GM23338 (cell line): Measurements from ENCODE around the gene ZNF470. TPM values are rescaled to one million over a fixed set of nuclear protein-coding genes. Genes with fewer than 3 reads are reported as not detected.
A peak's percentile ranks its signal among the peaks of the same experiment; 100 is the strongest.

Experiments
- ATAC-seq: fragments of 200-7000 bp; cut with Tn5 transposase; 3 replicates; pipeline ENCODE4 v1.9.1; 2020
- DNase-seq: peaks from one replicate; pipeline ENCODE4 v3.0.0-alpha.2; 2015; ENCODE audit warnings: low spot score
- H2AFZ ChIP-seq: fragments of 200-600 bp; sonication (generic); 2 replicates; pipeline ENCODE4 v1.8.0; 2016; ENCODE audit warnings: antibody characterized with exemption, mild to moderate bottlenecking, moderate library complexity
- H3F3A ChIP-seq: fragments of 200-600 bp; sonication (generic); replicated peaks from 2 replicates; pipeline ENCODE4 v1.8.0; 2017; ENCODE audit warnings: antibody characterized with exemption, mixed run types, low read depth
- H3K27ac ChIP-seq: fragments of 200-600 bp; sonication (generic); 2 replicates; pipeline ENCODE4 v1.6.1; 2016; ENCODE audit warnings: low read depth
- H3K27me3 ChIP-seq: fragments of 200-600 bp; sonication (generic); 2 replicates; pipeline ENCODE4 v1.8.0; 2016; ENCODE audit warnings: mild to moderate bottlenecking, mixed run types, moderate library complexity; ENCODE audit not compliant: insufficient read depth
- H3K36me3 ChIP-seq: fragments of 200-600 bp; sonication (generic); 2 replicates; pipeline ENCODE4 v1.8.0; 2016; ENCODE audit warnings: mild to moderate bottlenecking; ENCODE audit not compliant: insufficient read depth
- H3K4me1 ChIP-seq: fragments of 200-600 bp; sonication (generic); 2 replicates; pipeline ENCODE4 v1.8.0; 2016; ENCODE audit warnings: mild to moderate bottlenecking, moderate library complexity; ENCODE audit not compliant: insufficient read depth
- H3K4me2 ChIP-seq: fragments of 200-600 bp; sonication (generic); 2 replicates; pipeline ENCODE4 v1.7.1; 2017; ENCODE audit warnings: mixed run types
- H3K4me3 ChIP-seq: fragments of 200-600 bp; sonication (generic); 2 replicates; pipeline ENCODE4 v1.6.1; 2016; ENCODE audit warnings: mixed run types
- H3K79me2 ChIP-seq: fragments of 200-600 bp; sonication (generic); replicated peaks from 2 replicates; pipeline ENCODE4 v1.8.0; 2017; ENCODE audit warnings: mild to moderate bottlenecking; ENCODE audit not compliant: insufficient read depth
- H3K9me2 ChIP-seq: fragments of 200-600 bp; sonication (generic); 2 replicates; pipeline ENCODE4 v1.8.0; 2017; ENCODE audit not compliant: insufficient read depth
- H4K20me1 ChIP-seq: fragments of 200-600 bp; sonication (generic); replicated peaks from 2 replicates; pipeline ENCODE4 v1.8.0; 2017; ENCODE audit warnings: mild to moderate bottlenecking; ENCODE audit not compliant: insufficient read depth
- H3K27ac Mint-ChIP-seq: 2 replicates; pipeline ENCODE4 v1.8.0; 2020; ENCODE audit warnings: inconsistent platforms, mild to moderate bottlenecking, moderate library complexity, mixed read lengths
- H3K27me3 Mint-ChIP-seq: 3 replicates; pipeline ENCODE4 v1.8.0; 2022; ENCODE audit warnings: low read depth, mild to moderate bottlenecking, moderate library complexity, mixed read lengths, inconsistent platforms; ENCODE audit not compliant: insufficient read depth, poor library complexity
- H3K36me3 Mint-ChIP-seq: 3 replicates; pipeline ENCODE4 v1.8.0; 2021; ENCODE audit warnings: low read depth, mild to moderate bottlenecking, inconsistent platforms, moderate library complexity, mixed read lengths
- H3K4me1 Mint-ChIP-seq: 3 replicates; pipeline ENCODE4 v1.8.0; 2020; ENCODE audit warnings: mild to moderate bottlenecking, inconsistent platforms, mixed read lengths
- H3K4me3 Mint-ChIP-seq: 3 replicates; pipeline ENCODE4 v1.8.0; 2021; ENCODE audit warnings: moderate library complexity, mild to moderate bottlenecking, inconsistent platforms, mixed read lengths
- H3K9me3 Mint-ChIP-seq: 3 replicates; pipeline ENCODE4 v1.8.0; 2020; ENCODE audit warnings: moderate library complexity, mild to moderate bottlenecking, inconsistent platforms, mixed read lengths
- CREB1 ChIP-seq: fragments of 250-450 bp; sonication (Bioruptor Pico); IDR thresholded peaks from 2 replicates; pipeline ENCODE4 v1.5.0; 2020; ENCODE audit warnings: low read depth, mild to moderate bottlenecking, moderate library complexity
- EZH2 ChIP-seq: fragments of 200-600 bp; sonication (generic); IDR thresholded peaks from one replicate; pipeline ENCODE4 v1.8.0; 2017; ENCODE audit warnings: antibody characterized with exemption, mild to moderate bottlenecking, low read depth; ENCODE audit not compliant: unreplicated experiment
- EZH2phosphoT487 ChIP-seq: fragments of 200-600 bp; sonication (generic); IDR thresholded peaks from one replicate; pipeline ENCODE4 v1.8.1; 2018; ENCODE audit warnings: antibody characterized with exemption; ENCODE audit not compliant: unreplicated experiment
- JUNB ChIP-seq: IDR thresholded peaks from one replicate; pipeline ENCODE4 v1.6.1; 2016; ENCODE audit warnings: antibody characterized with exemption; ENCODE audit not compliant: unreplicated experiment
- NANOG ChIP-seq: IDR thresholded peaks from 2 replicates; pipeline ENCODE4 v1.6.1; 2016; ENCODE audit warnings: antibody characterized with exemption, borderline replicate concordance
- REST ChIP-seq: IDR thresholded peaks from one replicate; pipeline ENCODE4 v1.6.1; 2018; ENCODE audit warnings: antibody characterized with exemption; ENCODE audit not compliant: unreplicated experiment
- STAT1 ChIP-seq: IDR thresholded peaks from one replicate; pipeline ENCODE4 v1.6.1; 2016; ENCODE audit warnings: antibody characterized with exemption; ENCODE audit not compliant: unreplicated experiment
- ZNF114 ChIP-seq: fragments of 250-450 bp; sonication (Bioruptor Pico); IDR thresholded peaks from 2 replicates; pipeline ENCODE4 v1.5.0; 2020; ENCODE audit warnings: mild to moderate bottlenecking, moderate library complexity
- ZNF331 ChIP-seq: fragments of 250-450 bp; sonication (Bioruptor Pico); IDR thresholded peaks from 2 replicates; pipeline ENCODE4 v1.5.0; 2020; ENCODE audit warnings: low read depth, mild to moderate bottlenecking, moderate library complexity
- polyA plus RNA-seq: library from polyadenylated mRNA; unstranded; fragments of >200 nt; fragmentation: Nextera tagmentation; extraction: Ambion mirVana; gene quantifications from 2 replicates; pipeline ENCODE4 v1.2.1, GENCODE V29; 2016
- total RNA-seq: library from RNA; depleted of rRNA; stranded (reverse); fragments of >200 nt; shearing (Covaris generic); gene quantifications from 2 replicates; pipeline ENCODE4 v1.2.3, GENCODE V29; 2014
- TF ChIP-seq, protein P1 (sequence below), 2 experiments: fragments of 200-600 bp in 1 of 2; sonication (generic) in 1 of 2; conservative IDR thresholded peaks; 2 replicates each; pipeline versions ENCODE4 v1.5.1 to v1.6.1; 2016 to 2017; ENCODE audit warnings: antibody characterized with exemption in 2 of 2, low read depth in 2 of 2, mild to moderate bottlenecking in 2 of 2, moderate library complexity in 1 of 2
- TF ChIP-seq, protein P2 (sequence below): IDR thresholded peaks from 2 replicates; pipeline ENCODE4 v1.6.1; 2016; ENCODE audit warnings: antibody characterized with exemption
- TF ChIP-seq, protein P3 (sequence below): fragments of 250-450 bp; sonication (Bioruptor Pico); IDR thresholded peaks from 2 replicates; pipeline ENCODE4 v1.5.0; 2020; ENCODE audit warnings: mild to moderate bottlenecking, moderate library complexity

ZNF470 gene
- total and polyA plus RNA-seq, 2 experiments from 2014 or later: 5.6 to 8.7 TPM

- H3K4me1 Mint-ChIP-seq: no peaks in the 10 kb centered on the region
- H3K4me3 Mint-ChIP-seq: no peak overlapping the region
- no peak overlapping the region for H3K27ac ChIP-seq
- no peak overlapping the region for H2AFZ ChIP-seq
- H3K4me3 ChIP-seq: no peak overlapping the region
- peak; percentile 93 for ATAC-seq
- H3K9me2 ChIP-seq: no peaks in the 10 kb centered on the region
- H3K27ac Mint-ChIP-seq: no peak overlapping the region
- H3K4me1 ChIP-seq: no peaks in the 10 kb centered on the region
- H3K4me2 ChIP-seq: no peak overlapping the region
- H3F3A ChIP-seq: no peaks in the 10 kb centered on the region
- DNase-seq: peak; percentile 91
- H3K36me3 ChIP-seq: no peaks in the 10 kb centered on the region; the same call in 1 of the 2 replicates
- 0 out of 2 replicates have a peak, but pooled peaks have one; percentile 35 for TF ChIP-seq ZNF331 (CRISPR knock-in tag)
- TF ChIP-seq JUNB: no peak
- TF ChIP-seq ZNF114 (CRISPR knock-in tag): peak; percentile 90; the same call in 1 of the 2 replicates
- no peak for TF ChIP-seq NANOG
- TF ChIP-seq EZH2: no peak
- TF ChIP-seq, protein P1, sequence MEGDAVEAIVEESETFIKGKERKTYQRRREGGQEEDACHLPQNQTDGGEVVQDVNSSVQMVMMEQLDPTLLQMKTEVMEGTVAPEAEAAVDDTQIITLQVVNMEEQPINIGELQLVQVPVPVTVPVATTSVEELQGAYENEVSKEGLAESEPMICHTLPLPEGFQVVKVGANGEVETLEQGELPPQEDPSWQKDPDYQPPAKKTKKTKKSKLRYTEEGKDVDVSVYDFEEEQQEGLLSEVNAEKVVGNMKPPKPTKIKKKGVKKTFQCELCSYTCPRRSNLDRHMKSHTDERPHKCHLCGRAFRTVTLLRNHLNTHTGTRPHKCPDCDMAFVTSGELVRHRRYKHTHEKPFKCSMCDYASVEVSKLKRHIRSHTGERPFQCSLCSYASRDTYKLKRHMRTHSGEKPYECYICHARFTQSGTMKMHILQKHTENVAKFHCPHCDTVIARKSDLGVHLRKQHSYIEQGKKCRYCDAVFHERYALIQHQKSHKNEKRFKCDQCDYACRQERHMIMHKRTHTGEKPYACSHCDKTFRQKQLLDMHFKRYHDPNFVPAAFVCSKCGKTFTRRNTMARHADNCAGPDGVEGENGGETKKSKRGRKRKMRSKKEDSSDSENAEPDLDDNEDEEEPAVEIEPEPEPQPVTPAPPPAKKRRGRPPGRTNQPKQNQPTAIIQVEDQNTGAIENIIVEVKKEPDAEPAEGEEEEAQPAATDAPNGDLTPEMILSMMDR (conservative IDR thresholded peaks at IDR 0.05; ENCODE audit: low read depth in 2 of 2): no peak
- 0 out of 2 replicates have a peak, but pooled peaks have one; percentile 33 for TF ChIP-seq CREB1
- peak; percentile 97 for TF ChIP-seq REST
- TF ChIP-seq EZH2phosphoT487: no peak
- no peak for TF ChIP-seq STAT1
- TF ChIP-seq, protein P2, sequence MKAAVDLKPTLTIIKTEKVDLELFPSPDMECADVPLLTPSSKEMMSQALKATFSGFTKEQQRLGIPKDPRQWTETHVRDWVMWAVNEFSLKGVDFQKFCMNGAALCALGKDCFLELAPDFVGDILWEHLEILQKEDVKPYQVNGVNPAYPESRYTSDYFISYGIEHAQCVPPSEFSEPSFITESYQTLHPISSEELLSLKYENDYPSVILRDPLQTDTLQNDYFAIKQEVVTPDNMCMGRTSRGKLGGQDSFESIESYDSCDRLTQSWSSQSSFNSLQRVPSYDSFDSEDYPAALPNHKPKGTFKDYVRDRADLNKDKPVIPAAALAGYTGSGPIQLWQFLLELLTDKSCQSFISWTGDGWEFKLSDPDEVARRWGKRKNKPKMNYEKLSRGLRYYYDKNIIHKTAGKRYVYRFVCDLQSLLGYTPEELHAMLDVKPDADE: no peak
- TF ChIP-seq, protein P3, sequence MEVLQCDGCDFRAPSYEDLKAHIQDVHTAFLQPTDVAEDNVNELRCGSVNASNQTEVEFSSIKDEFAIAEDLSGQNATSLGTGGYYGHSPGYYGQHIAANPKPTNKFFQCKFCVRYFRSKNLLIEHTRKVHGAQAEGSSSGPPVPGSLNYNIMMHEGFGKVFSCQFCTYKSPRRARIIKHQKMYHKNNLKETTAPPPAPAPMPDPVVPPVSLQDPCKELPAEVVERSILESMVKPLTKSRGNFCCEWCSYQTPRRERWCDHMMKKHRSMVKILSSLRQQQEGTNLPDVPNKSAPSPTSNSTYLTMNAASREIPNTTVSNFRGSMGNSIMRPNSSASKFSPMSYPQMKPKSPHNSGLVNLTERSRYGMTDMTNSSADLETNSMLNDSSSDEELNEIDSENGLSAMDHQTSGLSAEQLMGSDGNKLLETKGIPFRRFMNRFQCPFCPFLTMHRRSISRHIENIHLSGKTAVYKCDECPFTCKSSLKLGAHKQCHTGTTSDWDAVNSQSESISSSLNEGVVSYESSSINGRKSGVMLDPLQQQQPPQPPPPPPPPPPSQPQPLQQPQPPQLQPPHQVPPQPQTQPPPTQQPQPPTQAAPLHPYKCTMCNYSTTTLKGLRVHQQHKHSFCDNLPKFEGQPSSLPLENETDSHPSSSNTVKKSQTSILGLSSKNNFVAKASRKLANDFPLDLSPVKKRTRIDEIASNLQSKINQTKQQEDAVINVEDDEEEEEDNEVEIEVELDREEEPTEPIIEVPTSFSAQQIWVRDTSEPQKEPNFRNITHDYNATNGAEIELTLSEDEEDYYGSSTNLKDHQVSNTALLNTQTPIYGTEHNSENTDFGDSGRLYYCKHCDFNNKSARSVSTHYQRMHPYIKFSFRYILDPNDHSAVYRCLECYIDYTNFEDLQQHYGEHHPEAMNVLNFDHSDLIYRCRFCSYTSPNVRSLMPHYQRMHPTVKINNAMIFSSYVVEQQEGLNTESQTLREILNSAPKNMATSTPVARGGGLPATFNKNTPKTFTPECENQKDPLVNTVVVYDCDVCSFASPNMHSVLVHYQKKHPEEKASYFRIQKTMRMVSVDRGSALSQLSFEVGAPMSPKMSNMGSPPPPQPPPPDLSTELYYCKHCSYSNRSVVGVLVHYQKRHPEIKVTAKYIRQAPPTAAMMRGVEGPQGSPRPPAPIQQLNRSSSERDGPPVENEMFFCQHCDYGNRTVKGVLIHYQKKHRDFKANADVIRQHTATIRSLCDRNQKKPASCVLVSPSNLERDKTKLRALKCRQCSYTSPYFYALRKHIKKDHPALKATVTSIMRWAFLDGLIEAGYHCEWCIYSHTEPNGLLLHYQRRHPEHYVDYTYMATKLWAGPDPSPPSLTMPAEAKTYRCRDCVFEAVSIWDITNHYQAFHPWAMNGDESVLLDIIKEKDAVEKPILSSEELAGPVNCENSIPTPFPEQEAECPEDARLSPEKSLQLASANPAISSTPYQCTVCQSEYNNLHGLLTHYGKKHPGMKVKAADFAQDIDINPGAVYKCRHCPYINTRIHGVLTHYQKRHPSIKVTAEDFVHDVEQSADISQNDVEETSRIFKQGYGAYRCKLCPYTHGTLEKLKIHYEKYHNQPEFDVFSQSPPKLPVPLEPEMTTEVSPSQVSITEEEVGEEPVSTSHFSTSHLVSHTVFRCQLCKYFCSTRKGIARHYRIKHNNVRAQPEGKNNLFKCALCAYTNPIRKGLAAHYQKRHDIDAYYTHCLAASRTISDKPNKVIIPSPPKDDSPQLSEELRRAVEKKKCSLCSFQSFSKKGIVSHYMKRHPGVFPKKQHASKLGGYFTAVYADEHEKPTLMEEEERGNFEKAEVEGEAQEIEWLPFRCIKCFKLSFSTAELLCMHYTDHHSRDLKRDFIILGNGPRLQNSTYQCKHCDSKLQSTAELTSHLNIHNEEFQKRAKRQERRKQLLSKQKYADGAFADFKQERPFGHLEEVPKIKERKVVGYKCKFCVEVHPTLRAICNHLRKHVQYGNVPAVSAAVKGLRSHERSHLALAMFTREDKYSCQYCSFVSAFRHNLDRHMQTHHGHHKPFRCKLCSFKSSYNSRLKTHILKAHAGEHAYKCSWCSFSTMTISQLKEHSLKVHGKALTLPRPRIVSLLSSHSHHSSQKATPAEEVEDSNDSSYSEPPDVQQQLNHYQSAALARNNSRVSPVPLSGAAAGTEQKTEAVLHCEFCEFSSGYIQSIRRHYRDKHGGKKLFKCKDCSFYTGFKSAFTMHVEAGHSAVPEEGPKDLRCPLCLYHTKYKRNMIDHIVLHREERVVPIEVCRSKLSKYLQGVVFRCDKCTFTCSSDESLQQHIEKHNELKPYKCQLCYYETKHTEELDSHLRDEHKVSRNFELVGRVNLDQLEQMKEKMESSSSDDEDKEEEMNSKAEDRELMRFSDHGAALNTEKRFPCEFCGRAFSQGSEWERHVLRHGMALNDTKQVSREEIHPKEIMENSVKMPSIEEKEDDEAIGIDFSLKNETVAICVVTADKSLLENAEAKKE (CRISPR knock-in tag): no peak
- peaks cover 88% of the 10 kb centered on the region for H3K9me3 Mint-ChIP-seq
- peaks cover 9% of the 10 kb centered on the region for H3K27me3 Mint-ChIP-seq
- H3K36me3 Mint-ChIP-seq: peaks cover 21% of the 10 kb centered on the region
- no peaks in the 10 kb centered on the region for H4K20me1 ChIP-seq
- H3K27me3 ChIP-seq: no peaks in the 10 kb centered on the region
- no peaks in the 10 kb centered on the region for H3K79me2 ChIP-seq
Observed at GRCh38 chr19:56637976-56638555, 70.8 kb downstream of the ZNF470 start.
